H1 (cell line): ENCODE measurements around the gene CEP170. TPM values are rescaled to one million over a fixed set of nuclear protein-coding genes. Genes with fewer than 3 reads are reported as not detected.
"Not testable (repeated sequence)": the region's sequence is repeated elsewhere in the genome, so short reads cannot be mapped to it uniquely, and the experiment has no call there.

Experiments used
- CTCF ChIA-PET: fragments of 300-600 bp; sonication (Branson Sonifier 250); formaldehyde crosslinking; loops from one replicate; lab custom pipeline; 2021; ENCODE audit not compliant: partially characterized antibody; lab: Charles Lee
- POLR2A ChIA-PET: fragments of 300-600 bp; sonication (Branson Sonifier 250); formaldehyde crosslinking; loops from one replicate; lab custom pipeline; 2021; ENCODE audit warnings: inconsistent platforms; ENCODE audit not compliant: partially characterized antibody; lab: Charles Lee
- DNase-seq, 2 experiments: peaks; one replicate each; pipeline versions ENCODE4 v3.0.0 to v3.0.0-alpha.2; 2010 to 2022; ENCODE audit warnings: low spot score in 2 of 2, low read depth in 1 of 2, mixed read lengths in 1 of 2
- FAIRE-seq: peaks from 2 replicates; lab custom pipeline; 2011; peaks lifted over from hg19 to GRCh38; lab: Jason Lieb, UNC
- H2AFZ ChIP-seq: 2 replicates; pipeline ENCODE4 v1.8.1; 2012; ENCODE audit warnings: low read length, inconsistent platforms
- H2AK5ac ChIP-seq: 2 replicates; pipeline ENCODE4 v1.6.1; 2013; ENCODE audit warnings: low read depth, low read length
- H2BK120ac ChIP-seq: replicated peaks from 2 replicates; pipeline ENCODE3; 2013; ENCODE audit warnings: low read depth, low read length, inconsistent platforms
- H2BK12ac ChIP-seq: 2 replicates; pipeline ENCODE4 v1.6.1; 2013; ENCODE audit warnings: low read depth, low read length
- H2BK15ac ChIP-seq: 2 replicates; pipeline ENCODE4 v1.6.1; 2013; ENCODE audit warnings: low read length
- H2BK20ac ChIP-seq: 2 replicates; pipeline ENCODE4 v1.6.1; 2013; ENCODE audit warnings: low read length
- H2BK5ac ChIP-seq: 2 replicates; pipeline ENCODE4 v1.6.1; 2013; ENCODE audit warnings: low read depth, low read length
- H3K14ac ChIP-seq: 2 replicates; pipeline ENCODE4 v1.6.1; 2013; ENCODE audit warnings: inconsistent platforms; ENCODE audit not compliant: insufficient read length
- H3K18ac ChIP-seq: 2 replicates; pipeline ENCODE4 v1.6.1; 2013; ENCODE audit warnings: low read length; ENCODE audit errors: extremely low read depth
- H3K23ac ChIP-seq: 2 replicates; pipeline ENCODE4 v1.6.1; 2013; ENCODE audit warnings: inconsistent platforms; ENCODE audit not compliant: insufficient read length
- H3K23me2 ChIP-seq: 2 replicates; pipeline ENCODE4 v1.6.1; 2013; ENCODE audit warnings: low read depth, low read length
- H3K27ac ChIP-seq: 2 replicates; pipeline ENCODE4 v1.6.1; 2011; ENCODE audit warnings: low read depth, low read length, inconsistent platforms
- H3K27me3 ChIP-seq, 4 experiments: replicated peaks in 1 of 4; 1 replicate in 1 of 4; 2 replicates in 3 of 4; pipeline versions ENCODE4 v1.6.1 to v1.8.1; 2011 to 2013; ENCODE audit warnings: low read length in 3 of 4, mild to moderate bottlenecking in 3 of 4, inconsistent platforms in 2 of 4, mixed read lengths in 2 of 4, moderate library complexity in 1 of 4; ENCODE audit not compliant: control insufficient read depth in 3 of 4, insufficient read depth in 3 of 4; ENCODE audit errors: extremely low read depth in 1 of 4
- H3K36me3 ChIP-seq, 4 experiments: 2 replicates each; pipeline versions ENCODE4 v1.6.1 to v1.8.1; 2011 to 2013; ENCODE audit warnings: mild to moderate bottlenecking in 4 of 4, low read length in 3 of 4, moderate library complexity in 2 of 4, control low read depth in 1 of 4, inconsistent platforms in 1 of 4; ENCODE audit not compliant: insufficient read depth in 4 of 4, control insufficient read depth in 2 of 4
- H3K4ac ChIP-seq: replicated peaks from 2 replicates; pipeline ENCODE3; 2013; ENCODE audit warnings: low read length, low read depth, mixed read lengths, inconsistent platforms; ENCODE audit not compliant: insufficient read length
- H3K4me1 ChIP-seq, 4 experiments: replicated peaks in 1 of 4; 1 replicate in 1 of 4; 2 replicates in 3 of 4; pipeline versions ENCODE4 v1.6.1 to v1.8.1; 2011 to 2013; ENCODE audit warnings: low read length in 3 of 4, inconsistent platforms in 2 of 4, mixed read lengths in 1 of 4; ENCODE audit not compliant: insufficient read depth in 4 of 4, control insufficient read depth in 3 of 4
- H3K4me2 ChIP-seq, 2 experiments: 2 replicates each; pipeline versions ENCODE4 v1.6.1 to v1.8.1; 2011 to 2013; ENCODE audit warnings: low read depth in 2 of 2, low read length in 2 of 2, control low read depth in 1 of 2, inconsistent platforms in 1 of 2, mild to moderate bottlenecking in 1 of 2; ENCODE audit not compliant: insufficient read depth in 1 of 2
- H3K4me3 ChIP-seq, 4 experiments: fragments of 200-600, 300-600 bp in 1 of 4; sonication (generic), shearing (Covaris generic), sonication (Bioruptor Twin) in 1 of 4; 2 replicates each; pipeline versions ENCODE4 v1.5.1 to v1.8.1; 2011 to 2016; ENCODE audit warnings: low read length in 4 of 4, low read depth in 3 of 4, control low read depth in 2 of 4, inconsistent platforms in 2 of 4, mild to moderate bottlenecking in 2 of 4, mixed read lengths in 1 of 4, moderate library complexity in 1 of 4; ENCODE audit not compliant: insufficient read depth in 2 of 4; ENCODE audit errors: extremely low read depth in 1 of 4
- H3K56ac ChIP-seq: replicated peaks from 2 replicates; pipeline ENCODE3; 2013; ENCODE audit warnings: low read depth, mild to moderate bottlenecking, mixed read lengths, low read length, inconsistent platforms; ENCODE audit not compliant: insufficient read length
- H3K79me1 ChIP-seq: 2 replicates; pipeline ENCODE4 v1.6.1; 2013; ENCODE audit warnings: low read depth, low read length, control low read depth
- H3K79me2 ChIP-seq, 2 experiments: 2 replicates each; pipeline versions ENCODE4 v1.6.1 to v1.8.1; 2012 to 2013; ENCODE audit warnings: low read length in 2 of 2, mild to moderate bottlenecking in 2 of 2, inconsistent platforms in 1 of 2; ENCODE audit not compliant: insufficient read depth in 2 of 2, control insufficient read depth in 1 of 2
- H3K9ac ChIP-seq, 4 experiments: replicated peaks in 1 of 4; 1 replicate in 1 of 4; 2 replicates in 3 of 4; pipeline versions ENCODE4 v1.6.1 to v1.8.1; 2011 to 2013; ENCODE audit warnings: low read depth in 3 of 4, low read length in 3 of 4, control low read depth in 2 of 4, mild to moderate bottlenecking in 2 of 4, moderate library complexity in 2 of 4, inconsistent platforms in 1 of 4; ENCODE audit errors: extremely low read depth in 1 of 4
- H3K9me3 ChIP-seq, 2 experiments: 2 replicates each; pipeline versions ENCODE4 v1.6.1 to v1.8.1; 2012 to 2013; ENCODE audit warnings: mild to moderate bottlenecking in 2 of 2, moderate library complexity in 2 of 2, control low read depth in 1 of 2, inconsistent platforms in 1 of 2, low read depth in 1 of 2, low read length in 1 of 2, mixed read lengths in 1 of 2; ENCODE audit not compliant: insufficient read depth in 2 of 2
- H4K20me1 ChIP-seq, 2 experiments: replicated peaks in 1 of 2; 2 replicates each; pipeline versions ENCODE3 to v1.8.1; 2011 to 2013; ENCODE audit warnings: inconsistent platforms in 2 of 2, low read length in 2 of 2, mild to moderate bottlenecking in 1 of 2; ENCODE audit not compliant: insufficient read depth in 2 of 2, control insufficient read depth in 1 of 2
- H4K5ac ChIP-seq: 2 replicates; pipeline ENCODE4 v1.6.1; 2013; ENCODE audit warnings: low read length, low read depth, mixed read lengths, inconsistent platforms; ENCODE audit not compliant: insufficient read length
- H4K8ac ChIP-seq: 2 replicates; pipeline ENCODE4 v1.8.0; 2013; ENCODE audit warnings: mild to moderate bottlenecking, moderate library complexity, low read length, inconsistent platforms; ENCODE audit not compliant: insufficient read depth; ENCODE audit errors: extremely low read depth
- H4K91ac ChIP-seq: replicated peaks from 2 replicates; pipeline ENCODE3; 2013; ENCODE audit warnings: low read length, mixed read lengths, inconsistent platforms; ENCODE audit not compliant: insufficient read length
- WGBS, 2 experiments: shearing (Covaris generic) in 1 of 2; methylation state at CpG; one replicate each; pipeline versions ENCODE4 v1.1.6 to v1.1.7; 2013 to 2015; ENCODE audit warnings: low lambda C conversion rate in 2 of 2, mixed read lengths in 2 of 2, inconsistent platforms in 1 of 2, low coverage in 1 of 2, missing lambda C conversion rate in 1 of 2; ENCODE audit not compliant: insufficient replicate concordance in 2 of 2, insufficient coverage in 1 of 2, insufficient read length in 1 of 2; ENCODE audit errors: extremely low coverage in 1 of 2, missing lambda C conversion rate in 1 of 2; 5-methylcytosine and 5-hydroxymethylcytosine counted together
- polyA plus RNA-seq, 7 experiments: library from polyadenylated mRNA; depleted of rRNA in 3 of 7; stranded (reverse) in 5 of 7; unstranded in 2 of 7; fragments of >200 nt in 5 of 7; fragments of 200-250 nt in 2 of 7; gene quantifications; 1 replicate in 5 of 7; 2 replicates in 1 of 7; 4 replicates in 1 of 7; pipeline versions ENCODE4 v1.2.1 to v1.2.3, GENCODE V29; 2011 to 2013; ENCODE audit warnings: missing spikeins in 2 of 7, mixed read lengths in 2 of 7
- total RNA-seq: library from RNA; stranded (reverse); fragmentation: NEBNext Ultra II Directional; extraction: Animal tissue kit (Norgen Biotek cat#: 25700); gene quantifications from 2 replicates; pipeline ENCODE4 v1.2.1, GENCODE V29; 2021

The CEP170 gene
- total and polyA plus RNA-seq, 2 of the 8 experiments (the other 6 are each of a cell fraction or from before 2014, with no cell fraction given), result 33.1 to 97.2 TPM

GRCh38 chr1:243183176-243183575 lies 71.9 kb downstream of the CEP170 start:
- H3K23ac ChIP-seq, H4K20me1 ChIP-seq, H3K27me3 ChIP-seq, H3K56ac ChIP-seq, CTCF ChIA-PET, H2AFZ ChIP-seq, H2AK5ac ChIP-seq, H3K4ac ChIP-seq, POLR2A ChIA-PET, H4K5ac ChIP-seq, H4K8ac ChIP-seq, H3K18ac ChIP-seq, H2BK120ac ChIP-seq, H3K9me3 ChIP-seq, H3K23me2 ChIP-seq, H3K27ac ChIP-seq, H2BK20ac ChIP-seq, H3K9ac ChIP-seq, DNase-seq, H2BK5ac ChIP-seq, H3K79me2 ChIP-seq, H2BK15ac ChIP-seq, H3K4me1 ChIP-seq, FAIRE-seq, H3K14ac ChIP-seq, H3K79me1 ChIP-seq, H3K4me2 ChIP-seq, H4K91ac ChIP-seq, H2BK12ac ChIP-seq, H3K4me3 ChIP-seq: not testable (repeated sequence)
- WGBS, 2 experiments, result 100% methylated on average over 3 of the region's 3 CpGs; no CpG with 5 or more reads in 1 of the 2 experiments
- peaks cover 0 to 12% (median 0%) of the 10 kb centered on the region in 4 experiments; a peak in 2 of 8 replicates for H3K36me3 ChIP-seq
